WERI-Rb-1 (cell line): Measurements from ENCODE around the gene HDLBP.

Source experiments
- DNase-seq: peaks from one replicate; pipeline ENCODE4 v3.0.0-alpha.2; 2020
- H3K27ac ChIP-seq: fragments of 250-450 bp; sonication (Bioruptor Pico); 2 replicates; pipeline ENCODE4 v1.5.1; 2020; ENCODE audit warnings: mild to moderate bottlenecking, moderate library complexity
- H3K27me3 ChIP-seq: fragments of 250-450 bp; sonication (Bioruptor Pico); 2 replicates; pipeline ENCODE4 v1.5.1; 2021; ENCODE audit warnings: mild to moderate bottlenecking, low read depth, moderate library complexity; ENCODE audit not compliant: insufficient read depth, severe bottlenecking
- H3K36me3 ChIP-seq: fragments of 250-450 bp; sonication (Bioruptor Pico); 2 replicates; pipeline ENCODE4 v1.5.1; 2020; ENCODE audit warnings: mild to moderate bottlenecking, moderate library complexity
- H3K4me3 ChIP-seq: 2 replicates; pipeline ENCODE4 v1.5.1; 2011; ENCODE audit warnings: low read depth, mild to moderate bottlenecking, control low read depth, low read length
- H3K9me3 ChIP-seq: fragments of 250-450 bp; sonication (Bioruptor Pico); 2 replicates; pipeline ENCODE4 v1.5.1; 2021; ENCODE audit warnings: mild to moderate bottlenecking, moderate library complexity; ENCODE audit not compliant: severe bottlenecking
- CTCF ChIP-seq: IDR thresholded peaks from 2 replicates; pipeline ENCODE4 v1.5.1; 2011; ENCODE audit warnings: low read depth, mild to moderate bottlenecking, control low read depth, inconsistent platforms, low read length

The HDLBP gene

GRCh38 chr2:241312082-241312481, 3.4 kb downstream of the HDLBP start:
- no peak for TF ChIP-seq CTCF
- Histone ChIP-seq H3K36me3 (peaks cover 13% of the 10 kb centered on the region), H3K27ac (no peak overlapping the region), H3K4me3 (no peak overlapping the region), H3K27me3 (no peaks in the 10 kb centered on the region), H3K9me3 (no peaks in the 10 kb centered on the region)
- DNase-seq, result no peak

GRCh38 chr2:241310917-241311566, 4.4 kb downstream of the HDLBP start:
- TF ChIP-seq CTCF, result no peak
- Histone ChIP-seq H3K9me3 (no peaks in the 10 kb centered on the region), H3K27ac (no peak overlapping the region), H3K27me3 (no peaks in the 10 kb centered on the region), H3K4me3 (no peak overlapping the region), H3K36me3 (peaks cover 5% of the 10 kb centered on the region)
- no peak for DNase-seq

- Histone ChIP-seq H3K36me3 (no peaks in the 10 kb centered on the region; the same call in none of the 2 replicates), H3K9me3 (no peaks in the 10 kb centered on the region), H3K27ac (no peak overlapping the region), H3K4me3 (no peak overlapping the region), H3K27me3 (no peaks in the 10 kb centered on the region)
- DNase-seq, result no peak
- TF ChIP-seq CTCF, result no peak
Observed at GRCh38 chr2:241309684-241310117, 5.8 kb downstream of the HDLBP start.

GRCh38 chr2:241308832-241309500, 6.5 kb downstream of the HDLBP start:
- Histone ChIP-seq H3K36me3 (no peaks in the 10 kb centered on the region; the same call in none of the 2 replicates), H3K9me3 (no peaks in the 10 kb centered on the region), H3K4me3 (no peak overlapping the region), H3K27ac (no peak overlapping the region), H3K27me3 (no peaks in the 10 kb centered on the region)
- TF ChIP-seq CTCF, result no peak
- DNase-seq, result no peak

- TF ChIP-seq CTCF, result no peak
- no peak for DNase-seq
- no peaks in the 10 kb centered on the region for H3K9me3 ChIP-seq
- H3K27ac ChIP-seq, result no peak overlapping the region
- H3K36me3 ChIP-seq, result no peaks in the 10 kb centered on the region; the same call in none of the 2 replicates
- no peak overlapping the region for H3K4me3 ChIP-seq
- H3K27me3 ChIP-seq, result no peaks in the 10 kb centered on the region
Observed at GRCh38 chr2:241308267-241308666, 7.2 kb downstream of the HDLBP start.
